NOMO-1 treated with dmso at 0.1 percent for 144 hours (cell line): ENCODE measurements around the gene TNRC6C.
"Not testable (repeated sequence)": the region's sequence is repeated elsewhere in the genome, so short reads cannot be mapped to it uniquely, and the experiment has no call there.

Experiments used
- DNase-seq: peaks from one replicate; lab custom pipeline; 2025; ENCODE audit not compliant: unreplicated experiment; lab: John Stamatoyannopoulos, UW

Gene TNRC6C

DNA sequence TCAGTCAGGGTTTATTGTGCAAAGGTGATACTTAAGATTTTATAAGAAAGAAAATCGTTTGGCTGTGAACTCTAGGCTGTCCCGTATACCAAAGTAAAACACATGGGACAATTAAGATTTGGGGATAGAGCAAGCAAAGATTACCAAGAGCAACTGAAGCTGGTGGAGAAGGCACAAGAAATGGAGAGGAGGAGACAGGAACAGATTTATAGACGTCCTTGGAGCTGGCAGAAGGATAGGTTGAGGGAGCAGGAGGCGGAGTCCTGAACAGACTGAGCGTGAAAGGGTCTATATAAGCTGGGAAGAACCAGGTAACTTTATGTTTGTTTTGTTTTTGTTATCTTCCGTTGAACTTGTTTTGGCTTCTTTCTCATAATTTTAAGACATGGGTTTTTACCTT is 3.8 kb downstream of the TNRC6C start:
- DNase-seq, result no peak

DNA sequence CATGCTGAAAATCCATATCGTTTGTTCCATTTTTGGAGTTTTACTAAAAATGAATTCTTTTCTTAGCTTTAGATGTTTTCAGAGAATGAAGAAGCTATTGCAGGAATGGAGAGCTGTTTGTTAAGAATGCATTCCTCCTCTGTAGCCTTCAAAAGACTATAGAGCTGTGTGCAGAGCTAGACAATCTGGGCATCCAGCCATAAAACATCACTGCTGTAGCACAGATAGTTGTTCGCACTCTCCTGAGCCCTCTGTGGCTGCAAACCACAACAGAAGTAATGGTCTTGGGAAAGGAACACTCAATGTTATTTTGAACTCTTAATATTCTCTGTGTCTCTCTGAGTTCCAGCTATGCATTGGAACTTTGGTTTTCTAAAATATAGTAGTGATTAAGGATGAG is 4.9 kb downstream of the TNRC6C start:
- no peak for DNase-seq

DNA sequence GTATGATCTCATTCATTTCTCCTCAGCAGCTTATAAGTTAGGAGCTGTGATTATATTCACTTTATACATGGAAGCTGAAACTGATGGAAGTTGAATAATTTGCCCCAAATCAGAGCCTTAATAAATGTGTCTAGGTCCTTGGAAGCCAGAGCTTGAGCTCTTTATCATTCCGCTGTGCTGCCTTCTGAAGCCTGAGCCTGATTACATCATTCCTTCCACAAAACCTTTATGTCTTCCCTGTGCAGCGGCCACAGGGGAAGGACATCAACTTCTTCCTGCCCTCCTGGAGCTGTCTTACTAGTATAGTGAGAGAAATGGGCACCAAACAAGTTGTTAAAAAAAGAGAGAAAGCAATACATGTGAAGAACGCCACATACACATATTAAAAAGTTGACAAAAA is 6.8 kb downstream of the TNRC6C start:
- DNase-seq, result no peak

DNA sequence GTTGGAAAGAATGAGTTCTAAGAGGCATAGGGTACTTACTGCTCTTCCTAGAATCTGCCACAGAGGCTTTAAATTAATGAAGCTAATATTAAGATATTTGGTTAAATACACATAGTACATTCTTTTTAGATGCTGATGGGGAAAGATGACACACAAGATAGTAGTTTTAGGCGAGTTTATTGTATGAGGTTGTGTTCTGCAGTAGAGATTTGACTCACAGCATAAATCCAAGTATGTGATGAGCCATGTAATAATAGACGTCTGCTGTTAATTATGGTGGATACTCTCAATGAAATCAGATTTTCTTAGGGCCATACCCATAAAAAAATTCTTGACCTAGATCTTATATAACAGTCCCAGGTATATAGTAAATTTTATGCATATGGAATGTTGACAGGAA is 8.0 kb downstream of the TNRC6C start:
- DNase-seq, result no peak

DNA sequence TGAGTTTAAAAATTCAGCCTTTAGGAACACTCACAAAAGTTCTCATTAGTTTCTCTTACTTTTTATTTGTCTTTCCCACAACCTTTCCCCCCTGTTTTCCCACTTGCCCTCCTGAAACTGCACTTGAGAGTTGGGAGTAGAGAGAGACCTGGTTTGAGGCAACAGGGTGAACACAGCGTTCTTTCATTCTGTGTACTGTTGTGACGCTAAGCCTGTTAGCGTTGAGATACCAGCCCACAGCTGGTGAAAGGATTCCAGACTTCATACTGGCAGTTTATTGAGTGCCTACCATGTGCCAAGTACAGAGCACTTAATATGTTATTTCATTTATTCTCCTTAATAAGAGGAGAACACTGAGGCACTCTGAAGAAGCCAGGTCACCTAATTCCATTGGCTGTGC is 10.3 kb downstream of the TNRC6C start:
- DNase-seq, result no peak

DNA sequence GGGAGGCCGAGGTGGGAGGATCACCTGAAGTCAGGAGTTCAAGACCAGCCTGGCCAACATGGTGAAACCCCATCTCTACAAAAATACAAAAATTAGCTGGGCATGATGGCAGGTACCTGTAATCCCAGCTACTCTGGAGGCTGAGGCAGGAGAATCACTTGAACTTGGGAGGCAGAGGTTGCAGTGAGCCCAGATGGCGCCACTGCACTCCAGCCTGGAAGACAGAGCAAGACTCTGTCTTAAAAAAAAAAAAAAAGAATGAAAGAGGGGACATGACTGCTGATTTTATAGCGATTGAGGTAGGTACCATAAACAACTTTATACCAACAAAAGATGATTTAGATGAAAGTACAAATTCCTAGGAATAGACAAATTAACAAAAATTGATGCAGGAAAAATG is 13.8 kb downstream of the TNRC6C start:
- DNase-seq, result not testable (repeated sequence)

DNA sequence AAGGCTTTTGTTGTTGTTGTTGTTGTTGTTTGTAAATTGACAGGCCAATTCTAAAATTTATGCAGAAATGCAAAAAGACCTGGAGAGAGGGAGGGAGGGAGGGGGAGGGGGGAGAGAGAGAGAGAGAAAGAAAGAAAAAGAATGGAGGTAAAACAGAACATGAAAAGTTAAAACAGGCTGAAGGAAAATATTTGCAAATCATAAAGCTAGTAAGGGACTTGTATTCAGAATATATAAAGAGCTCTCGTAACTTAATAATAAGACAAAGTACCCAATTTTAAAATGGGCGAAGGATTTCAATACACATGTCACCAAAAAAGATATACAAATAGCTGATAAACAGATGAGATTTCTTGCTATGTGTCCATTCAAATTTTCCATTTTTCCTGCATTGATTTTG is 15.4 kb downstream of the TNRC6C start:
- DNase-seq, result no peak

DNA sequence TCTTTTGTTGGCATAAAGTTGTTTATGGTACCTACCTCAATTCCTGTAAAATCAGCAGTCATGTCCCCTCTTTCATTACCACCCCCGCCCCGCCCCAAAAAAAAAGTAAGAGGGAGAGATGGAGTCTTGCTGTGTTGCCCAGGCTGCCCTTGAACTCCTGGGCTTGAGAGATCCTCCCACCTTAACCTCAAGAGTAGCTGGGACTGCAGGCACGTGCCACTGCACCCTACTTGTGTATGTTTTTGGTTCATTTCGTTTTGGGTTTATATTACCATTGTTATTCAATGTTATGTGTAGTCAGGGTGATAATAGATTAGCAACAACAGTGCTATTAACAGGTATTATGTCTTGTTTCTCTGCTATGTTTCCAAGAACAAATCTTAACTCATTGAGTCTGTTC is 15.9 kb downstream of the TNRC6C start:
- DNase-seq, result no peak

DNA sequence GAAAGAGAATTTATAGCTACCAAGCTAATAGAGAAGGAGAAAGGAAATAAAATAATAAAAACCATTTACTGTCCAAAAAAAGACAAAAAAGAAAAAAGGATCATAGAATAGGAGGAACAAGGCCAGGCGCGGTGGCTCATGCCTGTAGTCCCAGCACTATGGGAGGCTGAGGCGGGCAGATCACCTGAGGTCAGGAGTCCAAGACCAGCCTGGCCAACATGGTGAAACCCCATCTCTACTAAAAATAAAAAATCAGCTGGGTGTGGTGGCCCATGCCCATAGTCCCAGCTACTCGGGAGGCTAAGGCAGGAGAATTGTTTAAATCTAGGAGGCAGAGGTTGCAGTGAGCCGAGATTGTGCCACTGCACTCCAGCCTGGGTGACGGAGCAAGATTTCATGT is 23.9 kb downstream of the TNRC6C start:
- DNase-seq, result not testable (repeated sequence)

DNA sequence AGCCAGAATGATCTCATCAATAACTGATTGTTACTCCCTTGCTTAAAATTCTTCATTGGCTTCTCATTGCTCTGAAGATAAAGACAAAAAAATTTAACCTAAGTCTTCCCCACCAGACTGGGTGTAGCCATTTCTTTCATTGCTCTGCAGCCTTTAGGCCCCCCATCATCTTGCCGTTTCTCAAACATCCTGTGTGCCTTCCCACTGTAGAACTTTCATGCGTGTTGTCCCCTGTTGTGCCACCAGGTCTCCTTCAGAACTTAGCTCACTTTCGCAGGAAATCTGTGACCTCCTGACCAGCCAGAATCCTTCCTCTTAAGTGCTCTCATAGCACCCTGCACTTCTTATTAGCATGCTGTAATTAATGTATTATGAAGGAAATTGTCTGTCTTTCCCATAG is 31.8 kb downstream of the TNRC6C start:
- no peak for DNase-seq

DNA sequence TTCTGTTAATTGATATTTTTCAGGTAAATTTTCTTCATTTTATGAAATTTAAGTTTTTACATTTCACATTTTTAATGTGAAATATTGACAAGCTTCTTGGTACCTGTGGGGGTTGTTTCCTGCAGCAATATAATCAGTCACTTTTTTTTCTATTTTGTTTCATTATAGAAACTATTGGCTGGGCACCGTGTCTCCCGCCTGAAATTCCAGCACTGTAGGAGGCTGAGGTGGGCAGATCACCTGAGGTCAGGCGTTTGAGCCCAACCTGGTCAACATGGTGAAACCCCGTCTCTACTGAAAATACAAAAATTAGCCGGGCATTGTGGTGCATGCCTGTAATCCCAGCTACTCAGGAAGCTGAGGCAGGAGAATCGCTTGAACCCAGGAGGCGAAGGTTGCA is 35.2 kb downstream of the TNRC6C start:
- not testable (repeated sequence) for DNase-seq

DNA sequence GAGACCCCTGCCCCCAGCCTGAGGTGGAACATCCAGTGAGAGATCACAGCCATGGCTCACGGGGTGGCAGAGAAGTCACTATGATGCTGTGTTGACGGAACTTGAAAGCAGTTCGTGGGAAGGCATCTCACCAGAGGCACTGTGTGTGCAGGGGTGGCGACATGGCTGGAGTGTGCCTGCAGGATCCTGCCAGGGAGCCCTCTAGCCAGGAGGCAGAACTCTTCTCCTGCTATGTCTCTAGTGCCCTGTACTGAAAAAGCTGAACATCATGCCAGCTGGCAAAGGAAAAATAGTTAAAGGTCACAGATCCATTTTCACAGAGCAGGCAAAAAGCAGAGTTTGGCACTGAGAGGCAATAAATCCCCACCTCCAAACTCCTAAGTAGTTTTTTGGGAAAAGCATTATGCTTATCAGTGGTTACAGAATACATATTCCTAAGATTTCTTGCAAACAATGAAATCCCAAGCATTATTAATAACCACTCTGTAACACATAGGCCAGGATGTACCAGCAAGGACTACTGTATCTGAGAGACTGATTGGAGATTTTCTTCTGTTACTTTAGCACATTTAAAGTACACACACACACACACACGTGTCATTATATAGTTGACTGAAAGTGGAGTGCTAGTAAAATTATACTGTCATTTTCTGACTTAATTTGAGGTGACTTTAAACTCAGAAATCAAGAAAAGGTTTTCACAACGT is 36.8 kb downstream of the TNRC6C start:
- no peak for DNase-seq

DNA sequence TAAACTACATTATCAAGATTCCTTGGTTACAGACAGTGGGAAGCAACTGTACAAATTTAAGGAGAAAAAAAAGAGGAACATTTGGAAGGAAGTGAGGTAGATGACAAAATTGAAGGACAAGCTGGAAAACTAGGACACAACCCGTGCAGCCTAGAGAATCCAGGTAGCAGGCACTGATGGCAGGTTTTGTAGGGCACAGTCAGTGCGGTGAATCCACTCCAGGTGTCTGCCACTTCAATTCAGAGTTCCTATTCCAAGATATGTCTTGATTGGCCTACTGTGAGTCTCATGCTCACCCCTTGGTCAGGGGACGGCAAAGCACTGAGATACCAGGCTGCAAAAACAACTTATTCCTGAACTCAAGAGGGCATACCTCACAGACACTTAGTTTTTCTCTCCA is 37.8 kb downstream of the TNRC6C start:
- no peak for DNase-seq

DNA sequence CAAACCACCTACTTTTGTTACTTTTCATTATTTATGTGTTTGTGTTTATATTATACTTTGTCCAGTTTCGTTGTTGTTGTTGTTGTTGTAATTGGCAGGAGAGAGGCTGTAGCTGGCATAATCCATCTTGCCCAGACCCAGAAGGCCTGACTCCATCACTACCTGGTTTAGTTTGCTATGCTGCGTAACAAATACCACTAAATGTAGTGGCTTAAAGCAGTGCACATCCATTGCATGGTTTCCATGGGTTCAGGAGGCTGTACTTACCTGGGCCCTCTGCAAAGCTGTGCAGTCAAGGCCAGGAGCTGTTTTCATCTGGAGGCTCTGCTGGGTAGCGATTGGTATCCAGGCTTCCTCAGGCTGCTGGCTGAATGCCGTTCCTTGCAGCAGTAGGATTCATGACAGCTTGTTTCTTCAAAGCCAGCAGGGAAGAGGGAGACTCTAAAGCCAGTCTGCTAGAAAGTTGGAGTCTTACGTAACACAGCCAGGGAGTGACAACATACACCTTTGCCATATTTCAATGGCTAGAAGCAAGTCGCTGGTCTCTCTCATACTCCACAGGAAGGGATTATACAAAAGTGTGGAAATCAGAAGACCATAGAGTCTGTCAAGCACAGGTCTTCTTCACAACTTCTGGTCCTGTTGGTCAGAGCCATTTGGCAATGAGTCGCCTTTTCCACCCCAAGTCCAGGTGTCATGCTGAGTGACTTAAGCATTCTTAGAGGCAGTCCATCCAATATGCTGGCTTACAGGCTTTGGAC is 41.1 kb downstream of the TNRC6C start:
- peak; percentile 13 for DNase-seq

DNA sequence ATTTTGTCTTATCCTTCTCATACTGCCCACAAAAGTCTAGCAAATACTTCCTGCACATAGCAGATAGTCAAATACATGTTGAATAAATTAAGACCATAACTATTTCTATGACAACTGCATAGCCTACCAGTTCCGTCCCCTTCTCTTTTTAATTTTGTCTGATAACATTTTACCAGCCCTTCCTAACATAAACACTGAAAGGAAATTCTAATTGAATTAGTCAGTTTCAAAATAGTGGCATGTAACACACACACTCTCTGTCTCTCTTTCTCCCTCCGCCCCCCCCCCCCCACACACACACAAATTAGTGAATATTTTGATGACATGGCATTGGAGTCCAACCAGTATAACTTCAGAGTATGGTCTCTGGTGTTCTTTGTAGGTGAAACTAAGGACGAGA is 41.8 kb downstream of the TNRC6C start:
- DNase-seq, result no peak

DNA sequence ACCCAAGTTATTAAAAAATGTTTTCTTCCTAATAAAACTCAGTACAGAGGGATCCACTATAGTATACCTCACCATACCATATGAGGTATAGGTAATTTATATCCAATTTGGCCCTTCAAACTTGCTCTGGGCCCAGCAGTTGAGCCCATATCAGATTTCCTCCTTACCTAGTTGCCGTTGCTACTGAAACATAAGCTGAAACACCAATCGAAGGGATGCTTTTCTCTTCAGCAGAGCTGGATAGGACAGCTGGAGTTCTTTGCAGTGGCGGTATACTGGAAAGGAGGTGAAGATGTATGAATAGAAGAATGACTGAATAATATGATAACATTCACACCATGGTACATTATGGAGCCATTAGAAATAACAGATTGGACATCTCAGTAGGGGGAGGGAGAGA is 42.7 kb downstream of the TNRC6C start:
- DNase-seq, result no peak

DNA sequence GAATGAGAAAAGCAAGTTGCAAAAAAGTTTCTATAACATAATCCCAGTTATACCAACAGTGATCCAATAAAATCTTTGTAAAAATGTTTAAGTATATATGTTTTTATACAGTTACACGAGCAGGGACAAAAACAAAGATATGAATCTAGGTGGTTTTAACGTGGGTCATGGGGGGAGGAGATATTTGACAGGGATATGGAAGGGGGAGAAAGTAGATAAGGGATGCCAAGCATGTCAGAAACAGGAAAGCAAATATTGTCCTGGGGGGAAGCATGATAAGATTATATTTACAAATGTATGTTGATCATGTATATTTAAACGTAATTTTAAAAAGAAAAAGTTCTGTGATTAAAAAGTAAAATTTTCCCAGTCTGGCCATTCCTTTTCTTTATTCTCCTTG is 43.1 kb downstream of the TNRC6C start:
- DNase-seq, result no peak

DNA sequence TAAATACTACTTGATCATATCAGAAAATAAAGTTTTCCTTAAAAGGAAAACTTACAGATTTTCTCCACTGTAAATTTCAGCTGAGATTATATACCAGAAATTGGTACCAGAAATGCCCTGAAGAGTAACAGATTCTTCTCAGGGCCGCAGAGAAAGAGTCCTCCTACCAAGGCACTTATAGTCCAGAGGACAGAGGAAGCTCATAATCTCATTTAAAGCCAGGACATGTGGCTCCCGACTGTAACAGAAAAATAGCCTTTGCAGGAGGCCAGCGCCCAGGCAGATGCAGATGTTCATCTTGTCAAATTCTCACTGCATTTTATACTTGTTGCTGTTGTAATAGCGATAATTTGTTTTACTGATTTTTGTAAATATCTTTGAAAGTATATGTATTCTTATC is 43.7 kb downstream of the TNRC6C start:
- DNase-seq, result no peak

DNA sequence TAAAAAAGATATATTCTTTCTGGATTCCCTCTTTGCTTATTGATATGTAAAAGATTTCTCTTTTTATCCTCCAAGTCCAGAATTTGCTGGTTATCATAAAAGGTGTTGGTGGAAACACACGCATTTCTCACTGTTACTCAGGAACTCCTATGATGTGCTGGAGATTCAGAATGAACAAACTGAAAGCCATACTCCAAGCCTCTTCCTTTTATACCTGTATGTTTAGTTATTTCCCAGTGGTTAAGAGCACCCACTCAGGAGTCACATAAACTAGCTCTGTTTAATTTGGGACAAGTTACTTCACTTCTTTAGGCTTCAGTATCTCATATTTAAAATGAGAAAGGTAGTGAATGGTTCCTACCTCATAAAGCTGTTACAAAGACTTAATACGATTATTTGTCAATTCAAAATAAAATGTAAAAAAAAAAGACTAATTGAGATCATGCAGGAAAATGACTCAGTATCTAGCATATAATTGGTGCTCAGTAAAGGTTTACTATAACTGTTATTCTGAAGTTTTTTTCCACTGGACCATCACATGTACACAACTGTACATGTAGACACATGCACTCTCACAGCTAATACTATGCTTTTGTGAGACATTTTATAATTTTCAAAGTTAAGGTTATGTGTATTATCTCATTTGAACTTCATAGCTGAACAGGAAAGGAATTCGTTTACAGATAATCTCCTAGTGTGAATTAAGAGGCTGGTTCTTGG is 47.1 kb downstream of the TNRC6C start:
- DNase-seq, result no peak

DNA sequence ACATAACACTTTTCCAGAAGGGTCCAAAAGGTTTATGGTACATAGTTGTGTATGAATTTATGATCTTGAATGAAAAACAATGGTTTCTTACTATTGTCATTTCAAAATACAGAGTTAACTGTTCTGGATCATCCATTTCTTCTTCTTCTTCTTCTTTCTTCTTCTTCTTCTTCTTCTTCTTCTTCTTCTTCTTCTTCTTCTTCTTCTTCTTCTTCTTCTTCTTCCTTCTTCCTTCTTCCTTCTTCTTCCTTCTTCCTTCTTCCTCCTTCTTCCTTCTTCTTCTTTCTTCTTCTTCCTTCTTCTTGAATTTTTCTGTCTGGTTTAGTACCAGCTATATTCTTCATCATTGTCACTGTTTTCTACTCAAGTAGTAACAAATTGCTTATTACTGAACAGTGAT is 47.8 kb downstream of the TNRC6C start:
- no peak for DNase-seq

DNA sequence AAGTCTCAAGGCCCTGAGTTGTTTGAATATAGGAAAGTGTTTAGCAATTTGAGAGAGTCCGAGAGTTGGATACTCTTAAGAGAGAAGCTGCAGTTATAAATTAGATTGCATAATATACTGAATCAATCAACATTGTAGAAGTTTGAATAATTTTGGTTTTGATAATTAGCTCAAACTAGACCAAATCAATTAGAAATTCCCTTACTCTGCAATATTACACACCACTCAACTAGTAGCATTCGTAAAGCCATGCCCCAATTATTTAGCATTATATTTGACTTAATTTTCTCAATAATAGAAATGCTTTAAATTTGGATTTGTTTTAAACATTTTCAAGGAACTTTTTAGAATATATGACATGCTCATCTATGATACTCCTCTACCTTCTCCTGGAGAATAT is 49.1 kb downstream of the TNRC6C start:
- DNase-seq, result no peak

DNA sequence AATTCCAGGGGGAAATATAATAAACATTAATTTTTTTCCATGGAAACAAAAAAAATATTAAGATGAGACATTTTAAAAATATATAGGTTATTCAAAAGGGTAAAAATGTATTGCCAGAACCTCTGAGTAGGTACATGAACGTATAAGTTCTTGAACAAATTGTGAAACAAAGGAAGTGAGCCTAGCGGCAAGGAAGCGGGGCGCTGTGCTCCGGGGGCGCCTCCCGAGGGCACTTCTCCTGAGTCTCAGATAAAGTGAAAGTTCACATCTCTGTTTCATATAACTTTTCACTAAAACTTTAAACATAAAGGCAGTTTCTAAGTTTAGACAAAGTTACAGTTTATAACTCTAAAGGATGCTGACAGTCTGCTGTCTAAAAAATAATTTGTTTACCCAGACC is 52.3 kb downstream of the TNRC6C start:
- peak; percentile 8 for DNase-seq
